GM18867 (cell line): ENCODE measurements around the gene ENPP5.
"Not testable (repeated sequence)": the region's sequence is repeated elsewhere in the genome, so short reads cannot be mapped to it uniquely, and the experiment has no call there.

Experiments
- ATAC-seq: cut with Tn5 transposase; IDR thresholded peaks from one replicate; pipeline ENCODE4 v1.9.1; 2021; ENCODE audit warnings: mild to moderate bottlenecking, moderate library complexity; ENCODE audit not compliant: unreplicated experiment

The ENPP5 gene

GRCh38 chr6:46175976-46176375, 5.2 kb upstream of the ENPP5 start:
- peak; percentile 58 for ATAC-seq

GRCh38 chr6:46175446-46175845, 4.7 kb upstream of the ENPP5 start:
- ATAC-seq = peak; percentile 85

- ATAC-seq = no peak
Measured at GRCh38 chr6:46174904-46175303, 4.1 kb upstream of the ENPP5 start.

GRCh38 chr6:46172176-46172575, 1.4 kb upstream of the ENPP5 start:
- ATAC-seq = no peak

GRCh38 chr6:46160102-46160501, 10.7 kb downstream of the ENPP5 start:
- no peak for ATAC-seq

- no peak for ATAC-seq
Measured at GRCh38 chr6:46159229-46159628, 11.6 kb downstream of the ENPP5 start.

- no peak for ATAC-seq
Measured at GRCh38 chr6:46156701-46157100, 14.1 kb downstream of the ENPP5 start.

- not testable (repeated sequence) for ATAC-seq
Measured at GRCh38 chr6:46149066-46149465, 21.7 kb downstream of the ENPP5 start.

GRCh38 chr6:46144270-46144669, 26.5 kb downstream of the ENPP5 start:
- ATAC-seq = no peak

- peak; percentile 82 for ATAC-seq
Measured at GRCh38 chr6:46138281-46138680, 32.5 kb downstream of the ENPP5 start.

- peak; percentile 38 for ATAC-seq
Measured at GRCh38 chr6:46137387-46137786, 33.4 kb downstream of the ENPP5 start.

GRCh38 chr6:46136831-46137230, 33.9 kb downstream of the ENPP5 start:
- no peak for ATAC-seq

- no peak for ATAC-seq
Measured at GRCh38 chr6:46135176-46135575, 35.6 kb downstream of the ENPP5 start.

GRCh38 chr6:46134216-46134615, 36.6 kb downstream of the ENPP5 start:
- no peak for ATAC-seq

- not testable (repeated sequence) for ATAC-seq
Measured at GRCh38 chr6:46131291-46131690, 39.5 kb downstream of the ENPP5 start.

- no peak for ATAC-seq
Measured at GRCh38 chr6:46130666-46131065, 40.1 kb downstream of the ENPP5 start.

GRCh38 chr6:46129629-46130511, 40.9 kb downstream of the ENPP5 start, which contains the start of gene ENPP4:
Gene ENPP4, plus strand, starts transcription at chr6:46129989. Its CDS starts 9,595 bp downstream, at chr6:46139584.
- ATAC-seq = peak; percentile 98

- ATAC-seq = peak; percentile 7
Measured at GRCh38 chr6:46129291-46129628, 41.5 kb downstream of the ENPP5 start.

GRCh38 chr6:46128476-46128875, 42.3 kb downstream of the ENPP5 start:
- peak; percentile 33 for ATAC-seq

- ATAC-seq = not testable (repeated sequence)
Measured at GRCh38 chr6:46119679-46120078, 51.1 kb downstream of the ENPP5 start.

GRCh38 chr6:46118836-46119235, 51.9 kb downstream of the ENPP5 start:
- ATAC-seq = no peak

GRCh38 chr6:46118157-46118556, 52.6 kb downstream of the ENPP5 start:
- no peak for ATAC-seq

GRCh38 chr6:46116289-46116688, 54.5 kb downstream of the ENPP5 start:
- ATAC-seq = no peak
